Fibroblast of lung (primary cell): ENCODE measurements around the gene USH2A. TPM values are rescaled to one million over a fixed set of nuclear protein-coding genes. Genes with fewer than 3 reads are reported as not detected.

Experiments
- DNase-seq, 2 donors: peaks; one replicate each; pipeline versions ENCODE4 v3.0.0 to v3.0.0-alpha.2; 2010; ENCODE audit warnings: low read depth in 2 of 2
- H2AFZ ChIP-seq: 2 replicates; pipeline ENCODE4 v1.5.1; 2012; ENCODE audit warnings: low read length, control low read depth, inconsistent platforms
- H3K27ac ChIP-seq: 2 replicates; pipeline ENCODE4 v1.5.1; 2011; ENCODE audit warnings: low read length, control low read depth; ENCODE audit not compliant: insufficient read depth
- H3K27me3 ChIP-seq: 2 replicates; pipeline ENCODE4 v1.5.1; 2011; ENCODE audit warnings: mild to moderate bottlenecking, low read length; ENCODE audit not compliant: control insufficient read depth, insufficient read depth
- H3K36me3 ChIP-seq: 2 replicates; pipeline ENCODE4 v1.5.1; 2011; ENCODE audit warnings: low read length; ENCODE audit not compliant: control insufficient read depth, insufficient read depth
- H3K4me1 ChIP-seq: 2 replicates; pipeline ENCODE4 v1.5.1; 2011; ENCODE audit warnings: low read length; ENCODE audit not compliant: control insufficient read depth, insufficient read depth; ENCODE audit errors: extremely low read depth
- H3K4me2 ChIP-seq: 2 replicates; pipeline ENCODE4 v1.5.1; 2011; ENCODE audit warnings: low read length, control low read depth; ENCODE audit not compliant: insufficient read depth; ENCODE audit errors: extremely low read depth
- H3K4me3 ChIP-seq, 4 experiments: fragments of 200-600 bp in 1 of 4; sonication (generic) in 1 of 4; replicated peaks in 1 of 4; 2 replicates each; pipeline ENCODE4 v1.5.1; 2011 to 2016; ENCODE audit warnings: low read length in 4 of 4, low read depth in 3 of 4, mild to moderate bottlenecking in 3 of 4, control low read depth in 2 of 4, inconsistent platforms in 1 of 4, mixed read lengths in 1 of 4; ENCODE audit not compliant: insufficient read depth in 1 of 4; ENCODE audit errors: control extremely low read depth in 1 of 4
- H3K79me2 ChIP-seq: 2 replicates; pipeline ENCODE4 v1.5.1; 2012; ENCODE audit warnings: mild to moderate bottlenecking, low read length, inconsistent platforms; ENCODE audit not compliant: control insufficient read depth, insufficient read depth
- H3K9ac ChIP-seq: 2 replicates; pipeline ENCODE4 v1.5.1; 2011; ENCODE audit warnings: mild to moderate bottlenecking, low read length, control low read depth; ENCODE audit not compliant: insufficient read depth
- H3K9me3 ChIP-seq: 2 replicates; pipeline ENCODE4 v1.5.1; 2012; ENCODE audit warnings: low read depth, low read length; ENCODE audit not compliant: control insufficient read depth, insufficient read depth
- H4K20me1 ChIP-seq: 2 replicates; pipeline ENCODE4 v1.5.1; 2011; ENCODE audit warnings: low read length; ENCODE audit not compliant: control insufficient read depth, insufficient read depth; ENCODE audit errors: extremely low read depth
- CTCF ChIP-seq, 2 donors: IDR thresholded peaks in 1 of 2; conservative IDR thresholded peaks in 1 of 2; 1 replicate in 1 of 2; 2 replicates in 1 of 2; pipeline ENCODE4 v1.5.1; 2011 to 2012; ENCODE audit warnings: low read length in 2 of 2, control low read depth in 1 of 2, inconsistent platforms in 1 of 2, low read depth in 1 of 2, mild to moderate bottlenecking in 1 of 2
- EZH2 ChIP-seq: IDR thresholded peaks from 2 replicates; pipeline ENCODE4 v1.5.1; 2012; ENCODE audit warnings: low read length, control low read depth, mild to moderate bottlenecking; ENCODE audit errors: missing control alignments
- polyA plus RNA-seq, 2 donors: library from polyadenylated mRNA; depleted of rRNA in 1 of 2; stranded (reverse) in 1 of 2; unstranded in 1 of 2; fragments of >200 nt; gene quantifications; 2 replicates each; pipeline ENCODE4 v1.2.1, GENCODE V29; 2011 to 2012; ENCODE audit warnings: missing spikeins in 1 of 2
- total RNA-seq: library from RNA; depleted of rRNA; stranded (reverse); fragments of >200 nt; gene quantifications from 2 replicates; pipeline ENCODE4 v1.2.1, GENCODE V29; 2014

USH2A gene
- total and polyA plus RNA-seq, 2 donors (not counting 1 experiment from before 2014, with no cell fraction given) = under 0.01 to 0.01 TPM

GRCh38 chr1:216095400-216095799, 327.8 kb downstream of the USH2A start:
- Histone ChIP-seq H3K4me2 (no peak overlapping the region), H2AFZ (no peak overlapping the region), H3K27me3 (no peaks in the 10 kb centered on the region), H3K9me3 (no peaks in the 10 kb centered on the region), H3K9ac (no peak overlapping the region), H3K27ac (no peak overlapping the region), H3K36me3 (no peaks in the 10 kb centered on the region), H4K20me1 (no peaks in the 10 kb centered on the region), H3K4me1 (no peaks in the 10 kb centered on the region), H3K79me2 (no peaks in the 10 kb centered on the region), H3K4me3 (no peak overlapping the region)
- no peak for DNase-seq
- TF ChIP-seq CTCF (conservative IDR thresholded peaks at IDR 0.05 in 1 of 2, IDR thresholded peaks at IDR 0.05 in 1 of 2; ENCODE audit: low read depth in 1 of 2, low read length in 2 of 2) (no peak), EZH2 (no peak)

GRCh38 chr1:216090556-216090955, 332.7 kb downstream of the USH2A start:
- Histone ChIP-seq H3K9ac (no peak overlapping the region), H3K4me3 (no peak overlapping the region), H2AFZ (no peak overlapping the region), H3K4me2 (no peak overlapping the region), H3K36me3 (no peaks in the 10 kb centered on the region), H4K20me1 (no peaks in the 10 kb centered on the region), H3K4me1 (no peaks in the 10 kb centered on the region), H3K27me3 (no peaks in the 10 kb centered on the region), H3K27ac (no peak overlapping the region), H3K79me2 (no peaks in the 10 kb centered on the region), H3K9me3 (no peaks in the 10 kb centered on the region)
- TF ChIP-seq EZH2 (no peak), CTCF (conservative IDR thresholded peaks at IDR 0.05 in 1 of 2, IDR thresholded peaks at IDR 0.05 in 1 of 2; ENCODE audit: low read depth in 1 of 2, low read length in 2 of 2) (no peak)
- no peak for DNase-seq

GRCh38 chr1:216086678-216087077, 336.6 kb downstream of the USH2A start:
- Histone ChIP-seq H3K4me1 (no peaks in the 10 kb centered on the region), H4K20me1 (no peaks in the 10 kb centered on the region), H3K79me2 (no peaks in the 10 kb centered on the region), H2AFZ (no peak overlapping the region), H3K27ac (no peak overlapping the region), H3K27me3 (no peaks in the 10 kb centered on the region), H3K9ac (no peak overlapping the region), H3K4me3 (no peak overlapping the region), H3K4me2 (no peak overlapping the region), H3K36me3 (no peaks in the 10 kb centered on the region), H3K9me3 (no peaks in the 10 kb centered on the region)
- no peak for TF ChIP-seq EZH2
- TF ChIP-seq CTCF (conservative IDR thresholded peaks at IDR 0.05 in 1 of 2, IDR thresholded peaks at IDR 0.05 in 1 of 2; ENCODE audit: low read depth in 1 of 2, low read length in 2 of 2) = no peak
- DNase-seq = no peak
